HepG2 (cell line): ENCODE results near the gene PPOX. TPM values are rescaled to one million over a fixed set of nuclear protein-coding genes. Genes with fewer than 3 reads are reported as not detected.

ENCODE experiments used
- ARID3A ChIP-seq: IDR thresholded peaks from 2 replicates; pipeline ENCODE4 v1.6.1; 2012; ENCODE audit warnings: low read depth, low read length, improper control_type of control experiment
- BCL3 ChIP-seq: sonication (generic); formaldehyde crosslinking; IDR thresholded peaks from 2 replicates; pipeline ENCODE4 v1.5.1; 2020; ENCODE audit warnings: mild to moderate bottlenecking, missing genetic modification reagents, moderate library complexity
- KDM2A ChIP-seq: sonication (generic); formaldehyde crosslinking; IDR thresholded peaks from 2 replicates; pipeline ENCODE4 v1.4.0; 2020; ENCODE audit warnings: low read depth, missing genetic modification reagents, borderline replicate concordance
- KIAA2018 ChIP-seq: sonication (generic); formaldehyde crosslinking; IDR thresholded peaks from 2 replicates; pipeline ENCODE4 v1.5.0; 2020; ENCODE audit warnings: mild to moderate bottlenecking, missing genetic modification reagents, borderline replicate concordance
- MAF1 ChIP-seq: sonication (generic); formaldehyde crosslinking; IDR thresholded peaks from 2 replicates; pipeline ENCODE4 v1.5.0; 2020; ENCODE audit warnings: missing genetic modification reagents, borderline replicate concordance
- NFYB ChIP-seq: sonication (generic); formaldehyde crosslinking; IDR thresholded peaks from 2 replicates; pipeline ENCODE4 v1.4.0; 2020; ENCODE audit warnings: missing genetic modification reagents
- POLR2G ChIP-seq: fragments of 200-400 bp; formaldehyde crosslinking; IDR thresholded peaks from 2 replicates; pipeline ENCODE4 v1.6.1; 2018; ENCODE audit warnings: mild to moderate bottlenecking, low read depth, low read length, moderate library complexity
- ZC3H4 ChIP-seq: sonication (generic); formaldehyde crosslinking; IDR thresholded peaks from 2 replicates; pipeline ENCODE4 v1.4.0; 2020; ENCODE audit warnings: missing genetic modification reagents, borderline replicate concordance
- ZFYVE20 ChIP-seq: sonication (generic); formaldehyde crosslinking; IDR thresholded peaks from 2 replicates; pipeline ENCODE4 v1.8.0; 2023; ENCODE audit warnings: low read depth, mild to moderate bottlenecking, moderate library complexity, missing genetic modification reagents, borderline replicate concordance
- ZNF224 ChIP-seq: sonication (generic); formaldehyde crosslinking; IDR thresholded peaks from 2 replicates; pipeline ENCODE4 v1.5.0; 2020; ENCODE audit warnings: mild to moderate bottlenecking, missing genetic modification reagents
- ZNF230 ChIP-seq: sonication (generic); formaldehyde crosslinking; IDR thresholded peaks from 2 replicates; pipeline ENCODE4 v1.4.0; 2020; ENCODE audit warnings: mild to moderate bottlenecking, missing genetic modification reagents
- ZNF256 ChIP-seq: sonication (generic); formaldehyde crosslinking; conservative IDR thresholded peaks from 2 replicates; pipeline ENCODE4 v1.4.0; 2020; ENCODE audit warnings: missing genetic modification reagents
- ZNF280B ChIP-seq: sonication (generic); formaldehyde crosslinking; IDR thresholded peaks from 2 replicates; pipeline ENCODE4 v1.5.0; 2020; ENCODE audit warnings: missing genetic modification reagents, mild to moderate bottlenecking, borderline replicate concordance
- ZNF543 ChIP-seq: sonication (generic); formaldehyde crosslinking; IDR thresholded peaks from 2 replicates; pipeline ENCODE4 v1.4.0; 2020; ENCODE audit warnings: mild to moderate bottlenecking, missing genetic modification reagents
- ZNF652 ChIP-seq: IDR thresholded peaks from 2 replicates; pipeline ENCODE4 v1.6.1; 2016; ENCODE audit warnings: low read depth, borderline replicate concordance
- polyA plus RNA-seq, 8 experiments: library from polyadenylated mRNA; depleted of rRNA in 3 of 8; stranded (reverse) in 7 of 8; unstranded in 1 of 8; fragments of >200 nt; fragmentation: Illumina TruSeq in 4 of 8; extraction: Trizol in 4 of 8; gene quantifications; 2 replicates each; pipeline versions ENCODE4 v1.2.1 to v1.2.3, GENCODE V29; 2011 to 2016; ENCODE audit warnings: low read depth in 4 of 8, missing spikeins in 1 of 8, mixed read lengths in 1 of 8; ENCODE audit not compliant: insufficient read depth in 1 of 8
- total RNA-seq, 5 experiments: library from RNA; depleted of rRNA; stranded (reverse); fragments of >200 nt; fragmentation: Illumina TruSeq; extraction: Trizol; gene quantifications; 2 replicates each; pipeline ENCODE4 v1.2.3, GENCODE V29; 2016; ENCODE audit warnings: low read depth in 1 of 5

Gene PPOX
- total and polyA plus RNA-seq, 2 of the 13 experiments (the other 11 are each of a cell fraction or from before 2014, with no cell fraction given): 15.5 to 27.7 TPM

GRCh38 chr1:161177112-161177935 lies 11.1 kb downstream of the PPOX start, which contains the start of gene B4GALT3 (continued):
- TF ChIP-seq KIAA2018 (CRISPR knock-in tag): no peak
- no peak for TF ChIP-seq ZNF280B (CRISPR knock-in tag)
- TF ChIP-seq ZNF543 (CRISPR knock-in tag): peak; percentile 70; the same call in 1 of the 2 replicates
- TF ChIP-seq ZNF230 (CRISPR knock-in tag): peak; percentile 89
- 0 out of 2 replicates have a peak, but pooled peaks have one; percentile 30 for TF ChIP-seq ZFYVE20 (CRISPR knock-in tag)
- TF ChIP-seq ZNF224 (CRISPR knock-in tag): 0 out of 2 replicates have a peak, but pooled peaks have one; percentile 27
- no peak for TF ChIP-seq MAF1 (CRISPR knock-in tag)
- TF ChIP-seq POLR2G: peak; percentile 95
- TF ChIP-seq ZNF256 (CRISPR knock-in tag): 0 out of 2 replicates have a peak, but pooled peaks have one; percentile 69
- 0 out of 2 replicates have a peak, but pooled peaks have one; percentile 13 for TF ChIP-seq ARID3A
- TF ChIP-seq ZNF652: peak; percentile 10; the same call in 1 of the 2 replicates
- TF ChIP-seq KDM2A (CRISPR knock-in tag): peak; percentile 87
- peak; percentile 69; the same call in 1 of the 2 replicates for TF ChIP-seq ZC3H4 (CRISPR knock-in tag)
- TF ChIP-seq BCL3: 0 out of 2 replicates have a peak, but pooled peaks have one; percentile 50
- TF ChIP-seq NFYB (CRISPR knock-in tag): peak; percentile 45; the same call in 1 of the 2 replicates
